Activated T-helper 1 cell treated with Interleukin-2 at 50 U/mL for 16 hours (primary cell): Measurements from ENCODE around the gene ACAD10.
"Not testable (repeated sequence)": the region's sequence is repeated elsewhere in the genome, so short reads cannot be mapped to it uniquely, and the experiment has no call there.

Experiments used
- DNase-seq: peaks from one replicate; pipeline ENCODE4 v3.0.0-alpha.2; 2020; ENCODE audit warnings: low read depth

ACAD10 gene

DNA sequence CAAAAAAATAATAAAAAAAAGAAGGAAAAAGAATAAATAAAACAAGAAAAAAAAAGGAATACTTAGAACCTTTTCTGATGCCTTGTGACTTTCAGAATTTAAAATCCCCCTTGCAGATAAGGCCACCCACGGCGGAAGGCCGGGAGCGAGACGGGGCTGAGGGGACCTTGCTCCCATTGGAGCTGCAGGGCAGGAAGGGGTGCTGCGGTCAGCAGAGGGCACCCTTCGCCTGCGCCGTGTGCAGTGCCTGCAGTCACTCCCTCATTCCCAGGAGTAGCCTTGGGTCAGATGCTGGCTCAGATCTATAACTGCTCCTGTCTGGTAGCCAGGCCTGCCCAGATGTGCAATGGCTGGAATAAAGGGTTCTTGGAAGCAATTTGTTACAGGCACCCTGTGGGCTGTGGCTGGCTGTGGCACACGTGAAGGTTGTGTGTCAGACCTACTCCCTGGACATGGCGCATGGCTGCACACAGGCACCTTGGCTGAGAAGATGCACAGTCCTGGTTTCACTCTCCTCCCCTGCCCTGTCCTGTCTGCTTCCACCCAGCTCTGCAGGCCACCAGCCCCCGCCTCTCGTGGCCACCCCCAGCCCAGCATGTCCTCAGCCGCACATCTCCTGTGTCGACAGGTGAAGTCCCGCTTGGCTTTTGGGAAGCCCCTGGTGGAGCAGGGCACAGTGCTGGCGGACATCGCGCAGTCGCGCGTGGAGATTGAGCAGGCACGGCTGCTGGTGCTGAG is 67.5 kb downstream of the ACAD10 start:
- DNase-seq: no peak

DNA sequence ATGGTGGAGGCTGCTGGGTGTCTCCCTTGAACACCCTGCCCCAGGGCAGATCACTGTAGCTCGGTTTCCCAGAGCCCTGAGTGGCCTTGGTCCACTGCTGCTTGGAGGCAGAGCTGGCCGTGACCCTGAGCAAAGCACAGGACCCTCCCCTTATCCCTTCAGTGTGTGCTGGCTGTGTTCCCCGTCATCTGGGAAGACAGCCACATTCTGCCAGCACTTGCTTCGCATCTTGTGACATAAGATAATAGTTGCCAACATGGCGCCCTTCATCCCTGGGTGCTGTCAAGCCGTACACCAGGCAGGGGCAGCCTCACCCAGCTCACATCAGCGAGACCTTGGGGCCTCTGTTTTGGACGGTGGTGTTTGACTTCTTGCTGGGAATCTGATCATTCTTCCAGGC is 68.8 kb downstream of the ACAD10 start:
- no peak for DNase-seq

DNA sequence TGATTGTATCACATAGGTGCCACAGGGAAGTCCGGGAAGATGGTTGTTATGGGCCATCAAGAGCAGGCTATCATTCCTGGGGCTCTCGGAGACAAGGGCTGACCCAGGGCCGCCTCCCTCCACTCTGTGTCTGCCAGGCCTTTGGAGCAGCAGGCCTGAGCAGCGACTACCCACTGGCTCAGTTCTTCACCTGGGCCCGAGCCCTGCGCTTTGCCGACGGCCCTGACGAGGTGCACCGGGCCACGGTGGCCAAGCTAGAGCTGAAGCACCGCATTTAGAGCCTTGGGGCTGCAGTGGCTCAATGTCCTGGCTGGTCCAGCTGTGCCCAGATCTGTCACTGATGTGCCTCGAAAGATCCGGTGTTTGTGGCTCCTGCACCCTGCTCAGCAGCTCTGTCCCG is 70.3 kb downstream of the ACAD10 start:
- no peak for DNase-seq

DNA sequence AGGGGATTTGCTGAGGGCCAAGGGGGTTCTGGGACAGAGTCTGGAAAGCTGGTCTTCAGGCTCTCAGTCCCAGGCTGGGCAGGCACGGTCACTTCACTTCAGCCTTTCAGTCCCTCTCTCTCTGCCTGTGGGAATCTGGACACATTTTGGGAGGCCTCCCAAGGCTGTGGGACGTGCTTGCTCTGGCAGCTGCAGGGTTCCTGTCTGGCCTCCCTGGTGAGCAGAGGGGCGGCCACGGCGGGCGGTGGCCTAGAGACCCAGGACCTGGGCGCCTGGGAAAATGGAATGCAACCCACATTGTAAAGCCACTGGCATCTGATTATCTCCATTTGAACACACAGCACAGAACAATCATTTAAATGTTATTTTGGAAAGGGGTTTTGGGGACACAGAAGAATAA is 70.8 kb downstream of the ACAD10 start:
- DNase-seq: no peak

DNA sequence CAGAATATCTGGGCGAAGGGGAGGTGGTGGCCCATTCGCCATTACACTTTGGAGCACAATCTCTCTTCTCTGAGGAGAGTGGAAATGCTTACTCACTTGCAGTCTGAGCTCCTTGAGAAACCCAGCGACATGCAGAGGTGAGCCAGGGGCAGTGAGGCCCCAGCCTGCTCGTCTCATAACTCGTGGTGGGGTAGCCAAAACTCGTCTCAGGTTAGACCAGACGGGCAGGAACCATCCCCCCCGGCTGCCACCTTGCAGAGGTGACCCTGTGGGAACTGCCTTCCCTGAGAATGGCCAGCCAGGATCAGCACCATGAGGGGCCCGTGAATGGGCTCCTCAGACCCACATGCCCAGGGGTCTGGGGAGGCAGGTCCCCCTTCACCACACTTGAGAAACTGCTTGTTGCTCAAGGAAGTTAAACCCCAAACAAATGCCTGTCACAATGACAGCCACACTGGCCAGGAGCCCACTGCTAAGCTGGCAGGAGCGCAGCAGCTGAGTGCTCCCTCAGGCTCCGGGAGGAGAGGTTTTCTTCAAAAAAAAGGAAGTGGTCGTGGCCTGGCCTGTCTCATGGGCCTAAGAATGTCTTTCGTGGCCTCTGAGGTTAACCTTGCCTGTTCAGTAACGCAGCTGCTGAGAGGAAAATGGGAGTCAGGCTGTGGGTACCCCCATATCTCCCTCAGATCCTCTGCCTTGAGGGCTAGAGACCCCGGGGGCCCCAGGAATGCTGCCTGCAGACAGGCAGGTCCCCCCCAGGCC is 71.7 kb downstream of the ACAD10 start:
- DNase-seq: no peak

DNA sequence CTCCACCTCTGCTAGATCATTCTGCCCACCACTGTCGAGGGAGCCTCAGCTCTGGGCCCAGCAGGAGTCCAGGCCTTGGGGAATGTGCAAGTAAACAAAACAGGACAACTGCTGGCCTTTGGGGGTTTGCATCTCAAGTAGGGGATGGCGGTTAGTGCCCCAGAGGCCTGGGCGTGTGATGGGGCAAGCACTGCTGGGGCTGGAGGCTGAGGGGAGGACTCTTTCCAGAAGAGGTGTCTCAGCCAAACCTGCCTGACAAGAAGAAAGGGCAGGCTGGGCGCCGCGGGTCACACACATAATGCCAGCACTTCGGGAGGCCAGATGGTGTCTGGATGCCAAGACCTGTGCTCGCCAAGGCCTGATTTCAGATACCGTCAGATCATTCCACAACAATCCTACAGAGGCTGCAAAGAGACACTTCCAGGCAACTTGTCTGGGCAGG is 72.3 kb downstream of the ACAD10 start:
- DNase-seq: no peak

DNA sequence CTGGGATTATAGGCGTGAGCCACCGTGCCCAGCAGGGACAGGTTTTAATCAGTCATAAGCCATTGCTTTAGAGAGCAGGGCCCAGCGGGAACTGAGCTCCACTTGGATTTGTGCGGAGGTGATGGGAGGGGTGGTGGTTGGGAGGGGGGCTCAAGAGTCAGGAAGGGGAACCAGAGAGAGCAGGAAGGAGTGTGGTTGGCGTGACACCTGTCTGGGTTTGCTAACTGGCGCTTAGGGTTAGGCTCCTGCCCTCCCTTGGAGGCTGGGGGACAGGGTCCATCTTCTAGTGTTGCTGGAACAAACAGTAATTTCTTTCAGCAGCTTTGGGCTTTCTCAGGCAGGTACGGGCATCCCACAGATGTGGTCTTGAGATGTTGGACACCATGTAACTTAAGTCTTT is 73.4 kb downstream of the ACAD10 start:
- no peak for DNase-seq

DNA sequence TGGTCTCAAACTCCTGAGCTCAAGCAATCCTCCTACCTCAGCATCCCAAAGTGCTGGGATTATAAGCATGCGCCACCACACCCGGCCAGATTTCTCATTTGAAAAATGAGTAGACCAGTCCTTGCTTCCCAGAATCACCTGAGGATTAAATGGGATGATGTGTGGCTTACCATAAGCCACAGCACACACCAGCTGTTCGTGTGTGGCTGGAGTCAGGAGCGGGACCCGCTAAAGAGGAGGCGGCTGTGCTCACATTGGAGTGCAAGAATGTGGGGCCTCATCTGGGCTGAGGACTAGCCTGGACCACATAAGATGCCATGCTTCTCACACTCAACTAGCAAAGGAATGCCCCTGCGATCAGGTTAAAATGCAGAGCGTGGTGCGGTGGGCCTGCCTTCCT is 74.1 kb downstream of the ACAD10 start:
- no peak for DNase-seq

DNA sequence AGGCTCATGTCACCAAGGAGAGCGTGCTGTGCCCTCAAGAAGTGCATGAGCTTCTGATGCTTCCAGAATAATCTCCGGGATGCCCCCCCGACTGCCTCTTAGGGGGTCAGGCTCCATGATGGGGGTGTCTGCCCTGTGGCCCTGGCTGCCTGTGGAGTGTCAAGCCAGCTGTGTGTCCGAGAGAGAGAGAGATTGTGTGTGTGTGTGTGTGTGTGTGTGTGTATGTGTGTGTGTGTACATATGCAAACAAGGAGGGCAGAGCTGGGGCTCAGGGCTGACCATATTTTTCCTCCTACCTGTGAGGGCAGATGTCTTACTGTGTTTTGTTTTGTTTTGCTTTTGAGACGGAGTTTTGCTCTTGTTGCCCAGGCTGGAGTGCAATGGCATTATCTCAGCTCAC is 75.2 kb downstream of the ACAD10 start:
- no peak for DNase-seq

DNA sequence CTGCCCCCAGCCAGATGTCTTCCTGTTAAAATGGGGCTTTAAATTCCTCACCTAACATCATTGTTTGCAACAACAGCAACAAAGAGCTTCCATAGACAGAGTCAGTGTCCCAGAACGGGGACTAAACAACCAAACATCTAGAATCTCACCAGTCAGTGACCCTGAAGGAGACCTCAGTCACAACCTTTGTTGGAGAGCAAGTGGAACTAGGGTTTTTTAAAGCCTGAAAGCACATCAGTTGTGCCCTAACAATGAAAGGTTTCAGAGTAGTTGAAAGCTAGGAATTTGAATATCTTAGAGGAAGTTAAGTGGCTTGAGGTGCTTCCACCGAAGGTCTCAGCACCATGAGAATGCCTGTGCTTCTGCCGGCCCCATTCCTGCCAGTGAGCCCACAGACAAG is 75.9 kb downstream of the ACAD10 start:
- no peak for DNase-seq

DNA sequence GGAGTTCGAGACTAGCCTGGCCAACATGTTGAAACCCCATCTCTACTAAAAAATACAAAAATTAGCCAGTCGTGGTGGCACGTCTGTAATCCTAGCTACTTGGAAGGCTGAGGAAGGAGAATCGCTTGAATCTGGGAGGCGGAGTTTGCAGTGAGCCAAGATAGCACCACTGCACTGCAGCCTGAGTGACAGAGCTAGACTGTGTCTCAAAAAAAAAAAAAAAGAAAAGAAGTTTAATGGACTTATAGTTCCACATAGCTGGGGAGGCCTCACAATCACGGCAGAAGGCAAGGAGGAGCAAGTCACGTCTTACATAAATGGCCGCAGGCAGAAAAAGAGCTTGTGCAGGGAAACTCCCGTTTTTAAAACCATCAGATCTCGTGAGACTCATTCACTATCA is 77.7 kb downstream of the ACAD10 start:
- not testable (repeated sequence) for DNase-seq

DNA sequence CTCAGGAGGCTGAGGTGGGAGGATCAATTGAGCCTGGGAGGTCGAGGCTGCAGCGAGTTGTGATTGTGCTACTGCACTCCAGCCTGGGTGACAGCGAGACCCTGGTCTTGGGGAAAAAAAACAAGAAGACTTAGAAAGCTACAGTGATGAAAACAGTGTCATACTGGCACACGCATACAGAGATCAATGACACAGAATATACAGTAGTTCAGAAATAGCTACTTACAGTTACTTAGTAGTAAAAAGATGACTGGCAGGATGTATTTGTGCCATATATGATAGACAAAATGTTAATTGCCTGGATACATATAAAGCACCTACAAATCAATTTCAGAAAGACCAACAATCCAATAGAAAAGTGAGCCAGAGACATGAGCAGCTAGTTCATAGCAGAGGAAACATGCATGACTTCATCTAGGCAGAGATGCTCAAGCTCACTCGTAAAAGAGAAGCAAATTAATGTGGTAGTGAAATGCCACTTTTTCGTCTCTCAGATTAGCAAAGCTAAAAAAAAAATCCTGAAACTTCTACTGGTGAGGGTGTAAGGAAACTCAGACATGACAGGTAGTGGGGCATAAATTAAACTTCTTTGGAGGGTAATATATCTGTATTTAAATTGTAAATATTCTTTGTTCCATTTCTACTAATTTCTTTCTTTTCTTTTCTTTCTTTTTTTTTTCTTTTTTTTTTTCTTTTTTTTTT is 78.4 kb downstream of the ACAD10 start:
- DNase-seq: no peak

DNA sequence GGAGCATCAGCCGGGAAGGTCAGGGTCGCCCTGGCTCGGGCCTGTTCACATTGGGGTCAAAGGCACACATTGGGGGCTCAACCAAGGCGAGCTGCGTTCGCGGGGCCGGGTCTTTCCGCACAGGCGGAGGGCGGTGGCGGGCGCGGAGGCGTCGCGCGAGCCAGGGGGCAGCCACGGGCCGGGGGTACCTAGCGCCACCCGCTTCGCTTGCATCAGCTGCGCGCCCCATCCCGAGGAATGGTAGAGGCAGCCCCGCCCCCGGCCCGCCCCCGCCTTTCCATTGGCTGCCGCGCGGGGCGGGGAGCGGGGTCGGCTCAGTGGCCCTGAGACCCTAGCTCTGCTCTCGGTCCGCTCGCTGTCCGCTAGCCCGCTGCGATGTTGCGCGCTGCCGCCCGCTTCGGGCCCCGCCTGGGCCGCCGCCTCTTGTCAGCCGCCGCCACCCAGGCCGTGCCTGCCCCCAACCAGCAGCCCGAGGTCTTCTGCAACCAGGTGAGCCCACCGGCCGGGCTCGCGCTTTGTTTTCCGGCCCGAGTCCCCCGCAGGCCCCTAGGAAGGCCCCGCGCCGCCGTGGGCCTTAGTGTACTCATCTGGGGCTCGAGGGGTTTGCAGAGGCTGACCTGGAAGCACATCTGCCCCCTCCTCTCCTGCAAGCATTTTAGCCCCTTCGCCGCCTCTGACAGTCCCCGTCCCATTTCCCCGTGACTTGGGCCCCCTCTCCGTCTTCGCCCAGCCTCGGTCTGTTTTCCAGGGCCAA is 80.9 kb downstream of the ACAD10 start, which contains the start of gene ALDH2:
Gene ALDH2 (plus strand): TSS at position 326 of the 754 bp plus-strand sequence. CDS start 50 bp downstream, at position 376.
- DNase-seq: no peak

DNA sequence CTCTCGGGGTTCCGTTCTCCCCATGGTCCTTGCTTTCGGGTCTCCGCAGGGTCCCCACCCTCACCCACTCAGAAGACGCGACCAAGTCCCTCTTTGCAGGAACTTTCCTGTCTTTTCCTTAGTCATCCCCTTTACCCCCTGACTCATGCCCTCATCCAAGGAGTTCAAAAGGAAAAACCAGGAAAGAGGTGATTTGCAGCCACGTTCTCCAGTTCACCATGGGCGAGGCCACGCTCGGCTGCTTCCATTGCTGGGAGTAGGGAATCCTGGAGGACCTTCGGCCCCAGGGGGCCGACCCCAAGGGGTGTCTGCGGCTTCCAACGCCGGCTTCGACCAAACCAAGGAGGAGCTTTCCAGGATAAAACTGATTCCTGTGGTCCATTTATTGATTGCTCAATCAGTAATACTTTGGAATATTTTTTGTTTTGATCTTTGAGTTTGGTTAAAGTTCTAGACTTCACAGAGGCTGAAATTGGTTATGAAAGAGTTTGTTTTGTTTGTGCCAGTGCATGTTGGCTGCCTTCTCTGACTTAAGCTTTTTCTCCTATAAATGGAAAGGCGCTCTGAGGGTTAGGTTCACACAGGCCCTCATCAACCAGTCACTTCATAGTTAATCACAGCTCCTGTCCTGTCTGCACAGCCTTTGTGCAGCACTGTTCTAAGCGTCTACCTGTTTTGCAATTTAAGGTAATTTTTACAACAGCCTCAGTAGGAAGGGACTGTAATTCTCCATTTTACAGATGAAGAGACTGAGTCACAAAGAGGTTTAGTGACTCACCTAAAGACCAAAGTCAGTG is 81.7 kb downstream of the ACAD10 start:
- no peak for DNase-seq

DNA sequence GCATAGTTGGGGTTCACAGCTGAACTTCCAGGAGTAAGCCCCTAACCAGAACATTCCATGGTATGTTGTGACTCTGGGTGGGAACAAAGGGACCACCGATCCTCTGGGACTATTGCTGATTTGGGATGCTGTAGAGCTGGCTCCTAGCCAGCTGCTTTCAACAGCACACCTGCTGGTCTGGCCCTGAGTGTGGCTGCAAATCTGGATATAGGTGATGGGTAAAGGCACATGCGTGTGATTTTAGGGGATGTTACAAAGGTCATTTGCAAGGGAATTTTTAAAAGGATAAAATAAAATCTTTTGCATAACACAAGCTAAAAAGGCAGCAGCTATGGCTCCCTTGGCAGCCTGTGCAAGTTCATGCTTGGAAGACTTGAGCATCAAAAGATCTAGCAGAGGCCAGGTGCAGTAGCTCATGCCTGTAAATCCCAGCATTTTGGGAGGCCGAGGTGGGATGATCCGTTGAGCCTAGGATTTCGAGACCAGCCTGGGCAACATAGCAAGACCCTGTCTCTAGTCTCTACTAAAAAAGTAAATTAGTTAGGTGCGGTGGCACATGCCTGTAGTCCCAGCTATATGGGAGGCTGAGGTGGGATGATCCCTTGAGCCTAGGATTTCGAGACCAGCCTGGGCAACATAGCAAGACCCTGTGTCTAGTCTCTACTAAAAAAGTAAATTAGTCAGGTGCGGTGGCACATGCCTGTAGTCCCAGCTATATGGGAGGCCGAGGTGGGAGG is 82.5 kb downstream of the ACAD10 start:
- DNase-seq: no peak

DNA sequence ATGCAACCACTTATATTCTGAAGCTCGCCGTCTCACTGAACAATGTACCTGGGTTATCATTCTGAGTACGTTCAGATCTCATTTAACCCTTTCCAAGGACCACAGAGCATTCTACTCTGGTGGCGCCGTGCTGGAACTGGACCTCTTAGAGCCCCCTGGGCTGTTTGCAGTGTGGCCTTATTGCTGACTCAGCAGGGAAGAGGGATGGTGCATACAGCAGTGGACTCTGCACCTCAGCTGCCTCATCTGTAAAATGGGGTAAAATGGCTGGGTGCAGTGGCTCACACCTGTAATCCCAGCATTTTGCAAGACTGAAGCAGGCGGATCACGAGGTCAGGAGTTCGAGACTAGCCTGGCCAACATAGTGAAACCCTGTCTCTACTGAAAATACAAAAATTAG is 83.7 kb downstream of the ACAD10 start:
- DNase-seq: no peak

DNA sequence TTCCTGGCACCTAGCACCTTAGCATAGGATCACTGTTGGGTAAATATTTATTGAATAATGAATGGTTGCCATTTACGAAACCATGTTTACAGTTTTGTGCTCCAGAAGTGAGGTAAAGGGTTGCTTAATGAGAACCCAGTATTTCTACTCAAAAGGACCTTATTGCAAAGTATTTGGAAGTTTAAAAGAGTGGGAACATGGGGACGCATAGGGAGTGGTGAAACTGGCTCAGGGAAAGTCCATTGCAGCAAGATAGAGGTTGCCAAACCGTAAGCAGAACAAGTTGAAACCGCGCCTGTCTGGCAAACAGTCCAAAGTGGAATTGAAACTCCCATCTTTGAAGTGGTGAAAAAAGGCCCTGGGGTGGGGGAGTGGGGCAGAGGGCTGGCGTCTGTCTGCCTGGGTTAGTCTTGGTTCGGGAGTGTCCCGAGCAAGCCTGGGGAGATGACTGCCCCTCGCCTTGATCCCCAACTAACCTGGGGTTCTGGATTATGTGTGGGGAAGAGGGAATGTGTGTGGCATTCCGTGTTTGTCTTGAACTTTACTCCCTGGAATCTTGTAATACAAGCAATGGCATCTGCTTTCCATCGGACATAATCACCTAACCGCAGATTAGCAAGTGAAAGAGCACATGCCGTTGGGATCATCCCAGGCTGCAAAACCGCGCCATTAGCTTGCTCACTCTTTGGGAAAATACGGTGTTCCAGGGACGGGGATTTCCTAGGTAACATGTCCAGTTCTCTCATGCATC is 88.1 kb downstream of the ACAD10 start:
- DNase-seq: no peak

DNA sequence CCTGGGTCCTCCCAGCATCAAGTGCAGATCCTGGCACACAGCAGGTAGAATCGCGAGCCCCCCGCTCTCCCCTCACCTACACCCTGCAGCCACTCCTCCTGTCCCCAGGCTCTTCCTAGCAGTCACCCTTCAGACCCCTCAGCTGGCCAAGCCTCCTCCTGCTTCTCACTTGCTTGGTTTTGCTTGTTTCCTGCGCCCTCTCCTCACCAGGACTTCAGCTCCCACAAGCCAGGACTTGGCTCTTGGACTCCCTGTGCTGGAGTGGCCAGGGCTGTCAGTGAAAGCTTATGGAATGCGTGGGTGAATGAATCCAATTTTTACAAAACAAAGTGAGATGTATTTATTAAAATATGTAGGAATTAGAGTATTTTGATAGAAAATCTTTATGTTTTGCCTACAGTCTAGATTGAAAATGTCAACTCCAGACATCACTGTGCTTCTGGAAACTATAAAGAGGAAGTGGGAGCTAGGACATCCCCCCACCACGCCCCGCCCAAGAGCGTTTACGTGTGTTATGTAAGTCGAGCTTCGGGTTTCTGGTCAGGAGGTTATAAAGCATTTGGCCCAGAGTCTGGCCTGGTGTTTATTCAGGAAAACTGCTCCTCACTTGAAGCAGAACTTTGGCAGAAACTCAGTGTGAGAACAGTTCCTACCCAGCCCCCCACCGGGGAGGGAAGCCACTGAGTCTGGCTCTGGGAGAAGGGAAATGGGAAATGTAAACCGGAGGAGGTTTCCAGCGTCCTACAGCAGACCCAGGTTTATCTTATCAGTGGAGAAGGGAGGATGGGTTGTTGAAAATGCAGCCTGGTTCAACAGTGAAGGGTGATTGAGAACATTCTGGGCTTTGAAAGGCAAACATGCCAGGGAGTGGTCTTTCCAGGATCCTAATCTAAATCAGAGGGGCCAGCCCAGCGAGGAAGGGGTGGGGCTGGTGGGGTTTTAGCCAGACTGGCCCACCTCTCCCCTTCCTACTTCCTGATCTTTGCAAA is 89.6 kb downstream of the ACAD10 start:
- no peak for DNase-seq
